Glutamatergic neuron (in vitro differentiated cells): Measurements from ENCODE around the gene ACSS2. TPM values are rescaled to one million over a fixed set of nuclear protein-coding genes. Genes with fewer than 3 reads are reported as not detected.

Experiments used
- DNase-seq: peaks from one replicate; pipeline ENCODE4 v3.0.0; 2022
- H3K27ac Mint-ChIP-seq: one replicate; pipeline ENCODE4 v1.8.0; 2020; ENCODE audit warnings: mild to moderate bottlenecking, mixed read lengths, inconsistent platforms; ENCODE audit not compliant: unreplicated experiment
- H3K27me3 Mint-ChIP-seq: one replicate; pipeline ENCODE4 v1.8.0; 2020; ENCODE audit warnings: mild to moderate bottlenecking, moderate library complexity, mixed read lengths, inconsistent platforms; ENCODE audit not compliant: unreplicated experiment
- H3K36me3 Mint-ChIP-seq: one replicate; pipeline ENCODE4 v1.8.0; 2020; ENCODE audit warnings: mild to moderate bottlenecking, mixed read lengths, inconsistent platforms; ENCODE audit not compliant: unreplicated experiment
- H3K4me1 Mint-ChIP-seq: one replicate; pipeline ENCODE4 v1.8.0; 2020; ENCODE audit warnings: mild to moderate bottlenecking, low read depth, mixed read lengths, inconsistent platforms; ENCODE audit not compliant: unreplicated experiment
- H3K4me3 Mint-ChIP-seq: one replicate; pipeline ENCODE4 v1.8.0; 2020; ENCODE audit warnings: mild to moderate bottlenecking, mixed read lengths, inconsistent platforms; ENCODE audit not compliant: unreplicated experiment
- H3K9me3 Mint-ChIP-seq: one replicate; pipeline ENCODE4 v1.8.0; 2020; ENCODE audit warnings: mild to moderate bottlenecking, moderate library complexity, mixed read lengths, inconsistent platforms; ENCODE audit not compliant: unreplicated experiment
- total RNA-seq: library from RNA; stranded (reverse); fragmentation: NEBNext Ultra II Directional; extraction: Animal tissue kit (Norgen Biotek cat#: 25700); gene quantifications from one replicate; pipeline ENCODE4 v1.2.1, GENCODE V29; 2021; ENCODE audit not compliant: unreplicated experiment
- TF ChIP-seq, protein P1 (sequence below): fragments of 200-600 bp; sonication (generic); IDR thresholded peaks from one replicate; pipeline ENCODE4 v1.5.0; 2021; ENCODE audit not compliant: partially characterized antibody, unreplicated experiment

ACSS2 gene
- total RNA-seq, 1 donor from 2014 or later = 53.3 TPM

GRCh38 chr20:34949120-34949519 lies 72.7 kb downstream of the ACSS2 start:
- H3K27ac Mint-ChIP-seq = no peak overlapping the region
- no peak for DNase-seq
- no peaks in the 10 kb centered on the region for H3K4me1 Mint-ChIP-seq
- no peaks in the 10 kb centered on the region for H3K9me3 Mint-ChIP-seq
- H3K4me3 Mint-ChIP-seq = no peak overlapping the region
- H3K36me3 Mint-ChIP-seq = no peaks in the 10 kb centered on the region
- TF ChIP-seq, protein P1, sequence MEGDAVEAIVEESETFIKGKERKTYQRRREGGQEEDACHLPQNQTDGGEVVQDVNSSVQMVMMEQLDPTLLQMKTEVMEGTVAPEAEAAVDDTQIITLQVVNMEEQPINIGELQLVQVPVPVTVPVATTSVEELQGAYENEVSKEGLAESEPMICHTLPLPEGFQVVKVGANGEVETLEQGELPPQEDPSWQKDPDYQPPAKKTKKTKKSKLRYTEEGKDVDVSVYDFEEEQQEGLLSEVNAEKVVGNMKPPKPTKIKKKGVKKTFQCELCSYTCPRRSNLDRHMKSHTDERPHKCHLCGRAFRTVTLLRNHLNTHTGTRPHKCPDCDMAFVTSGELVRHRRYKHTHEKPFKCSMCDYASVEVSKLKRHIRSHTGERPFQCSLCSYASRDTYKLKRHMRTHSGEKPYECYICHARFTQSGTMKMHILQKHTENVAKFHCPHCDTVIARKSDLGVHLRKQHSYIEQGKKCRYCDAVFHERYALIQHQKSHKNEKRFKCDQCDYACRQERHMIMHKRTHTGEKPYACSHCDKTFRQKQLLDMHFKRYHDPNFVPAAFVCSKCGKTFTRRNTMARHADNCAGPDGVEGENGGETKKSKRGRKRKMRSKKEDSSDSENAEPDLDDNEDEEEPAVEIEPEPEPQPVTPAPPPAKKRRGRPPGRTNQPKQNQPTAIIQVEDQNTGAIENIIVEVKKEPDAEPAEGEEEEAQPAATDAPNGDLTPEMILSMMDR = no peak
- no peaks in the 10 kb centered on the region for H3K27me3 Mint-ChIP-seq

DNA sequence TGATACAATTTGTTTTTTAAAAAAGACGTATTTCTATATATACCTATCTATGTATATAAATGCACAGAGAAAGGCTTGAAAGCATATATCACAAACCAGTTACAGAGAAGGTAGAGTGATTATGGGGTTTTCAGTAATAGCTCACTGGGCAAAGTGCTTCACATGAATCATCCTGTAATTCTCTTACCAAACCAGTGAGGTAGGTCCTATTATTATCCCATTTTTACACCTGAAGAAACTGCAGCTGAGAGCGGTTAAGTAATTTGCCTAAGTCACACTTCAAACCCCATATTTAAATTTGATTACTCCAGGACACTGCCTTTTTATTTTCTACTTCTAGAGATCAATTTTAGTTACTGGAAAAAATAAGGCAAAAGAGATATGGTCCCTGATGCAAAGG lies 74.8 kb downstream of the ACSS2 start:
- Mint-ChIP-seq H3K27ac (no peak overlapping the region), H3K4me1 (peaks cover 12% of the 10 kb centered on the region), H3K4me3 (no peak overlapping the region), H3K27me3 (peaks cover 6% of the 10 kb centered on the region), H3K36me3 (no peaks in the 10 kb centered on the region), H3K9me3 (peaks cover 7% of the 10 kb centered on the region)
- TF ChIP-seq, protein P1 = no peak
- DNase-seq = no peak

DNA sequence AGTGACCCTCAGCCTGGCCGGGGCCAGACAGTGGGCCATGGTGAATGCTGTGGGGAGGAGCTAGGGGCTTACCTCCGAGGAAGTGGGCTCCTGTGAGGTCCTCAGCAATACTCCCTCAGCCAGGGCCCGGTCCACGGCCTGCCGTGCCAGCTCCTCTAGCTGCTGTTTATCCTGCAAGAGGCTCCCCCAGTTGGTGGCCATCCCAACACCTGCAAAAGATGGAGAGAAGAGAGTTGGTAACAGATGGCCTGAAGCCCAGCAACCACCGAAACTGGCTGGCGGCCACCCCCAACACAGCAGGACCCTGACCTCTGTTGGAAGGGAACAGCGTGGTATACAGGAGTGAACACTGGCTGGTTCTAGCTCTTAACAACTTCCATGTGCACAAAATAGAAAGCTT lies 75.2 kb downstream of the ACSS2 start:
- Mint-ChIP-seq H3K27me3 (peaks cover 10% of the 10 kb centered on the region), H3K27ac (no peak overlapping the region), H3K36me3 (no peaks in the 10 kb centered on the region), H3K4me3 (no peak overlapping the region), H3K4me1 (peaks cover 15% of the 10 kb centered on the region), H3K9me3 (peaks cover 7% of the 10 kb centered on the region)
- DNase-seq = no peak
- TF ChIP-seq, protein P1 = no peak

GRCh38 chr20:34952671-34953070 lies 76.3 kb downstream of the ACSS2 start:
- no peak overlapping the region for H3K27ac Mint-ChIP-seq
- TF ChIP-seq, protein P1 = no peak
- H3K27me3 Mint-ChIP-seq = peaks cover 11% of the 10 kb centered on the region
- no peak for DNase-seq
- H3K9me3 Mint-ChIP-seq = peaks cover 8% of the 10 kb centered on the region
- no peak overlapping the region for H3K4me3 Mint-ChIP-seq
- H3K36me3 Mint-ChIP-seq = no peaks in the 10 kb centered on the region
- H3K4me1 Mint-ChIP-seq = peaks cover 15% of the 10 kb centered on the region

GRCh38 chr20:34953960-34954359 lies 77.5 kb downstream of the ACSS2 start:
- peaks cover 11% of the 10 kb centered on the region for H3K27me3 Mint-ChIP-seq
- H3K9me3 Mint-ChIP-seq = peaks cover 8% of the 10 kb centered on the region
- peaks cover 15% of the 10 kb centered on the region for H3K4me1 Mint-ChIP-seq
- DNase-seq = no peak
- no peak overlapping the region for H3K27ac Mint-ChIP-seq
- no peak overlapping the region for H3K4me3 Mint-ChIP-seq
- TF ChIP-seq, protein P1 = no peak
- H3K36me3 Mint-ChIP-seq = no peaks in the 10 kb centered on the region
